HG03571 (cell line): ENCODE results near the gene EXTL2.
"Not testable (repeated sequence)": the region's sequence is repeated elsewhere in the genome, so short reads cannot be mapped to it uniquely, and the experiment has no call there.

Source experiments
- ATAC-seq: cut with Tn5 transposase; IDR thresholded peaks from one replicate; pipeline ENCODE4 v1.9.1; 2021; ENCODE audit not compliant: unreplicated experiment

EXTL2 gene

DNA sequence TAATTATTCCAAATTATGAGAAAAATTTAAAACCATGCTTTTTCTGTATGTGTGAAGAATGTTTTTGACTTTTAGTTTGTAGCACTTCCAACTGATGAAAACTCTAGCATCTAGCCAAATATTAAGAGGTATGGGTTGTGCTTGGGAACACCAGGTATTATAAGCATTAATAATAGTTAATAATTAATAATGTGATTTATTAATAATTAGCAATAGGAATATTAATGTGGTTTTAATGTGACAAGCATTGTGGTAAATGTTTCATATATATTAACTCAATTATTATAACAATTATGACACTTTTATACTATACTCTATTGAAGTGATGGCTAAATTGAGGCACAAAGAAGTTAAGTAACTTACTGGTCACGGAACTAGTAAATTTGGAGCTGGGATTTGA, 9.1 kb upstream of the EXTL2 start:
- no peak for ATAC-seq

DNA sequence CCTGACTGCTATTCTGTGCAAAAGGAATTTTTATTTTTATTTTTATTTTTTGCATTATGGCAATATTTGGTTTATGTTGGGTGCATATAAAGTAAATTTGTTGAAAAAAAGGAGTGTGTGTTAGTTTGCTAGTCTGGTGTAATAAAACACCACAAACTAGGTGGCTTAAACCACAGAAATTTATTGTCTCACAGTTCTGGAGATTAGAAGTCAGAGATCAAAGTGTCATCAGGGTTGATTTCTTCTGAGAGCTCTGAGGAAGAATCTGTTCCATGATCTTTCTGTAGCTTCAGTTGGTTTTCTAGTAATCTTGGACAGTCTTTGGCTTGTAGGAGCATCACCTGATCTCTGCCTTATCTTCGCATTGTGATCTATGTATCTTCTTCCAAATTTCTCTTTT, 7.7 kb upstream of the EXTL2 start:
- ATAC-seq = no peak

DNA sequence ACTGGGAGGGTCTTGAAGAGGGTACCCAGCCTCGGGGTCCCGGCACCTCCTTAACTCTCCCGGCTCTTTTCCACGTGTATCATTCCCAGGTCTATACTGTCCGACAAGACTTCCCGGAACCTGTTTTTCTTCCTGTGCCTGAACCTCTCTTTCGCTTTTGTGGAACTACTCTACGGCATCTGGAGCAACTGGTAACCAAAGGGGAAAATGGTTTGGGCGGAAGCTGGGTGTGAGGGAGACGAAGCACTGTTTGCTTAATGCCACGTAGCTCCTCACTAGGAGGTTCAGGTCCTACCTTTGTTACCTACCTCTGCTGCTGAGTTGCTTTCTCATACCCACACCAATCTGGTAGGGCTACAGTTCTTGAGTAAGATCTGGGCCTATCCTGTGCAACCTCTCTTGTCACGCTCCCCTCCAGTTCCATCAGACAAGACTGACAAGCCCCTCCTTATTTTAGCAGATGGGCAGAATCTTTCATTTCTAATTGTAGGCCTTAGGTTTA, 1.9 kb upstream of the EXTL2 start:
- peak; percentile 30 for ATAC-seq

DNA sequence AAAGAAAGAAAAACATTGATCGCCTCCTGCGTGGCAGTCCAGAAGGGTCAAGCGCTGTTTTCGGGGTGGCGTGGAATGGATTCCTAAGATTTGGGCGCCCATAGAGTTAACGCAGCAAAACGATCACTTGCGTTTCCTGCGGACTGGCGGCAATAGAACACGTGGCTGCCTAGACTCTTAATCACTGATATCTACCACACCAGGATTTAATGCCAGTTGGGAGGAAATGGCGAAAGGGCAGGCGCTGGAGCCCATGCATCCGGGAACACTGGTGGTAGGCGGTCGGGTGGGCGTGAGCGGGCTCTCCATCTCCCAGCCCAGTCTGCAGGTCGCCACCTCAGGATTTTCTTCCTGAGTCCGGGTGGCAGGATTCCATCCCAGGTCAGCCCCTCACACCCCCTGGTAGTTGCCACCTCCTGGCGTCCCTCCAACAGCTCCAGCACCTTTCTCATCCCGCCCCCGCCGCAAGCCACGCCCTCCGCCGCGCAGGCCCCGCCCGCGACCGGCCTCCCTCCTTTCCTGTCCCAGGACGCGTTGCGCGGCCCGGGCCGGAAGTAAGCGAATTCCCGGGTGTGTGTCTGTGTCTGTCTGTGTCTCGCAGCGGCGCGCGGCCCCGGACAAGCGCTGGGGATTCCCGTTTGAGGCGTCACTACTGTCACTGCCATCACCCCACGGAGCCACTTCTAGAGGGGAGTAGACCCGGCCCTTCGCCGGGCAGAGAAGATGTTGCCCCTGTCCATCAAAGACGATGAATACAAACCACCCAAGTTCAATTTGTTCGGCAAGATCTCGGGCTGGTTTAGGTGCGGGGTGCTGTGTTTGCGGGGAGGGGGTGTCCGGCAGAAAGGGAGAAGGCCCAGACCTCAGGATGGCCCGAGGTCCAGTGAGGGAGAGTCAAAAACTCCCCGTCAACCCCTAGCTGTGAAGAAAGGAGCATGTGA, 1.2 kb upstream of the EXTL2 start, which contains the start of gene SLC30A7:
TSS of gene SLC30A7 (plus strand) at position 551 of the 941 bp plus-strand sequence. CDS start at position 724, 173 bp downstream.
- peak; percentile 87 for ATAC-seq

DNA sequence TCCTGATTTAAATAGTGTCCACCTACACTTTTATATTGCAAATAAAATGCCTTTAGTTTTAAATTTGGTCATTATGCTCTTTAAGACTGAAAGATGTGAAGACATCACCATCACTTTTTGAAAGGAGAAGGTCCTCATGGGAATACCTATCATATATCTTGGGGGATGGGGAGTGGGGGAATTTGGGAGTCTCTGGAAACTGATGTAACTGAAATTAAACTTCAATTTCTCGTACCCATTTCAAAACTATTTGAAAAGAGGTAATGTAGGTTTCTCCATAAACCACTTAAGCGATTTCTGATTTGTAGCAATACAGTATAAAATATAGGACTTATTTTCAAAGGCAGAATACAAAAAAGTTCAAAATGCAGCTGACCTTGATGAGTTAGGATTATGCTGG, 924 bp downstream of the EXTL2 start:
- ATAC-seq = no peak

DNA sequence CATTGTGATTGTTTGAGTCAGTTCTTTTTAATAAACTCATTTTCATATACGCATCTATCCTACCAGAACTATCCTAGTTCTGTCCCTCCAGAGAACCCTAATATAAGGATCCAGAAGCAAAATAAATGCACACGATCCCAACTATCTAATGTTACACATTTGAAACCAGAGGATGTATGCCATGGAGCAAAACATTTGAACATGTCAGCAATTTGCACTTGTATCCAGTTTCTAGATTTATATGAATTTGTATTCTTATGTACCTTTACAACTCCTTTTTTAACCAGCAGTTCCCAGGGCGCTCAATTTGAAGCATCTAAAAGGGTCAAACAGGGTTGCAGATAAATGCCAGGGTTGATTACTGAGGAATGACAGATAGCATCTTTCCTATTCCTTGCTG, 2.1 kb downstream of the EXTL2 start:
- no peak for ATAC-seq

DNA sequence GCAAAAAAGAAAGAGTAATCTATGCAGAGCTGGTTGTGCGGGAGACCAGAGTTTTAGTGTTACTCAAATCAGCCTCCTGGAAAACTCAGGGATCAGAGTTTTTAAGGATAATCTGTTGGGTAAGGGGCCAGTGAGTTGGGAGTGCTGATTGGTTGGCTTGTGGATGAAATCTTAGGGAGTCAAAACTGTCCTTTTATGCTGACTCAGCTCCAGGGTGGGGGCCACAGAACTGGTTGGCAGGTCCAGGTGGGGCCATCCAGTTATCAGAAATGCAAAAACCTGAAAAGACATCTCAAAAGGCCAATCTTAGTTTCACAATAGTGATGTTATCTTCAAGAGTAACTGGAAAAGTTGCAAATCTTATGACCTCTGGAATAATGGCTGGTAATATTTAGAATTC, 3.3 kb downstream of the EXTL2 start:
- no peak for ATAC-seq

DNA sequence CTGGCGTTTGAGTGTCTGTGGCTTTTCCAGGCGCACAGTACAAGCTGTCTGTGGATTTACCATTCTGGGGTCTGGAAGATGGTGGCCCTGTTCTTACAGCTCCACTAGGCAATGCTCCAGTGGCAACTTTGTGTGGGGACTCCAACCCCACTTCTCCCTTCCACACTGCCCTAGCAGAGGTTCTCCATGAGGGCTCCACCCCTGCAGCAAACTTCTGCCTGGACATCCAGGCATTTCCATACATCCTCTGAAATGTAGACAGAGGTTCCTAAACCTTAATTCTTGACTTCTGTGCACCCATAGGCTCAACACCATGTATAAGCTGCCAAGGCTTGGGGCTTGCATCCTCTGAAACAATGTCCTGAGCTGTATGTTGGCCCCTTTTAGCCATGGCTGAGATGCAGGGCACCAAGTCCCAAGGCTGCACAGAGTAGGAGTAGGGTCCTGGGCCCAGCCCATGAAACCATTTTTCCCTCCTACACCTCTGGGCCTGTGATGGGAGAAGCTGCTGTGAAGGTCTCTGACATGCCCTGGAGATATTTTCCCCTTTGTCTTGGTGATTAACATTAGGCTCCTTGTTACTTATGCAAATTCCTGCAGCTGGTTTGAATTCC, 4.7 kb downstream of the EXTL2 start:
- ATAC-seq = not testable (repeated sequence)

DNA sequence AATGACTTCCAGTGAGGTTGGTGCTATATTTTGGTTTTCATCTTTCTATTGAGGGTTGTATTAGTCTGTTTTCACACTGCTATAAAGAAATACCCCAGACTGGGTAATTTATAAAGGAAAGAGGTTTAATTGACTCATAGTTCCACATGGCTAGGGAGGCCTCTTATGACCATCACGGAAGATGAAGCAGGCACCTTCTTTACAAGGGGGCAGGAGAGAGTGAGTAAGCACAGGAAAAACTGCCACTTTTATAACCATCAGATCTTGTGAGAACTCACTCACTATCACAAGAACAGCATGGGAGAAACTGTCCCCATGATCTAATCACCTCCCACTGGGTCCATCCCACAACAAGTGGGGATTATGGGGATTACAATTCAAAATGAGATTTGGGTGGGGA, 5.6 kb downstream of the EXTL2 start:
- ATAC-seq = not testable (repeated sequence)

DNA sequence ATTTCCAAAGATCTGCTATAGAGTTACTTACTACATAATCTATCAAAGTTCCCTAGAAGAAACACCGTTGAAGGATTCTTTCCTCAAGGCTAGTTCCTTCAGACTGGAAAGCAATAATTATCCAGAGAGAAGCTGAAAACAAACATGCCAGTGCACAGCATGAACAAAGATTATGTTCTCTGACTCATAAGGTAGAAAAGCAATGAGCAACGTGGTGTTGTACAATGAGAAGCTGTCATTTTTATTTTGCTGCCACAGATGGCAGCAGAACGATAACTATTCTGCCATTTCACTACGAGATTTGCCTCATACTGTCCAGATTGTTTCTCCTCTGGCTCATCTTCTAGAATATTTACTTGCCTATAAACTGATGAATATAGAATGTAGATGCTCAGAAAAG, 10.7 kb downstream of the EXTL2 start:
- no peak for ATAC-seq

DNA sequence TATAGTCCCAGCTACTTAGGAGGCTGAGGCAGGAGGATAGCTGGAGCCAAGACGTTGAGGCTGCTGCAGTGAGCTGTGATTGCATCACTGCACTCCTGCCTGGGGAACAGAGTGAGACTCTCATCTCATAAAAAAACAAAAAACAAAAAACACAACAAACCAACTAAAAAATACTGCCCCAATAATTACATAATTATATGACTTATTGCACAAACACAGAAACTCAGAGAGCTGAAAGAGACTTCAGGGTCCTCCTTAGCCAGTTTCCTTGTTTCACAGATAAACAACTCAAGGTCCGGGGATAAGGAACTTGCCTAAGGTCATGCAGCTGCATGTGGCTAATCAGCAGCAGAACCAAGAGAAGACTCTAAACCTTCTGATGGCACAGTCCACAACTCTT, 11.9 kb downstream of the EXTL2 start:
- ATAC-seq = no peak

DNA sequence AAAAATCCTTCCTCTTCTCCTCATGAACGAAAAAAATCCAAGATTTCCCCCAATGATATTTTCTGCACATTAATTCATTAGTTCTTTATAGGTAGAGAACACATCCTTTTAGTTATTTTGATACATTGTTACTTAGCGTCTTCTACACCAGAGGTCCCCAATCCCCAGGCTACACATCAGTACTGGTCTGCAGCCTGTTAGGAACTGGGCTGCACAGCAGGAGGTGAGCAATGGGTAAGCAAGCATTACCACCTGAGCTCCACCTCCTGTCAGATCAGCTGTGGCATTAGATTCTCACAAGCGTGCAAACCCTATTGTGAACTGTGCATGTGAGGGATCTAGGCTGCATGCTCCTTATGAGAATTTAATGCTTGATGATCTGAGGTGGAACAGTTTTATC, 13.0 kb downstream of the EXTL2 start:
- ATAC-seq = no peak

DNA sequence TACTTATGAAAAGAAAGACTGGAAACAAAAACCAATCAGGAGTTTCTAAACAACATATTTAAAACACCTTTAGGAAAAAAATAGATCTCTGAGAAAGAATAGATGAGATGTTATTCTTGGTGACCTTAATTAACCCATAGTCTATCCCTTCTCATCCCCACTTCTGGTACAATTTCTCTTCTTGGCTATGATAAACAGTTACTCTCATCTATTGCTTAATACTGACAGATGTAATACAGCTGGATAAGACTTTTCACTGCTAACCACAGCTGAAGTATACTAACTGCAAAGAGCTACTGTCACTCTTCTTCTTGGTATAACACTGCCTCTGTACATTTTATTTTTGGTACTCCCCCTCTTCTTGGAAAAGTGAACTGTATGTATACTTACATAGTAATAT, 15.2 kb downstream of the EXTL2 start:
- ATAC-seq = no peak

DNA sequence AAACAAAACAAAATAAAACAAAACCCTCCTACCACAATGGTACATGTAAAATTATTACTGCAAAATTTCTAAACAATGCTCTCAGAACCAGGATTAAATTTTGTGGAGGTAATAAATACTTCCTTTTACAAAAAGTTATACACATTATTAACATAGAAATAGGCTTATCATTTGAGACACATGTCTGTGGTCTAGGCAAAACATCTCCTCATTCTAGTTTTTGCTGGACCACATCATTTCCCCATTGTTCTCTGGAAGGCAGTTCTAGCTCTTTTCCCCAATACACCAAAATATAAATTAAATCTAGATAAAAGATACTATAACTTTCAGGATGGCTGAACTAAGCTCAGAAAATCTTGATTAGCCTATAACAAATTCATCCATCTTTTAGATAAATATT, 18.4 kb downstream of the EXTL2 start:
- no peak for ATAC-seq

DNA sequence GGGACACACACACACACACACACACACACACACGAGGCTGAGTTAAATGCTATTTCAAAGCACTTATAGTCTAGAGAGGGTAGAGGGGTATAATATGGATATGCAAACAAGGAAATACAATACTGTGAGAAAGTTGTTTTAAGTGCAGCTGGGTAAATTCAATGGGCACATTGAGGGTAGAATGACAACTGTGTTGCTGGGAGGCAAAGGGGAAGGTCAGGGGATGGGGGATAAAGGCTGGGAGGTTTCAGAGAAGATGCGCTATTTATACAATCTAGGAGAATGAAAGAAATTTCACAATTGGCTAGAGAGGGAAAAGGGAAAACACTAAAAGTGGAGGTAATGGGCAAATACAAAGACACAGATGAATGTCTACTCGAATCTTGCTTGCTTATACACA, 19.4 kb downstream of the EXTL2 start:
- ATAC-seq = no peak

DNA sequence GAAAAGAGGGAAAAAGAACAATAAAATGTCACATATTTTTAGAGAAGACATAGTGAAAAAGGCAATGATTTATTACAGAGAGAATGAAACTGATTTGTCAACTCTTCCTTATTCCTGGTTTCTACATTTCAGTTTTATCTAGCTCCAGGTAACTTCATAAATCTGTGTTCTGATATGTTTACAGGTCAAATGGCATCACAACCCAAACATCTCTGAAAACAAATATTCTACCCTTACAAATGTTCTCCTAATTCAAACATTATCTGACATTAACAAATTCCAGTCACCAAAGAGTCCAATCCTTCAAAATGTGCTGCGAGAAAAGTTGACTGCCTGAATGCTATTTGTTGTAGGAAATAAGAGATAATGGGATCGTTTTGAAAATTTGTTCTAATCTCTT, 20.2 kb downstream of the EXTL2 start:
- ATAC-seq = no peak

DNA sequence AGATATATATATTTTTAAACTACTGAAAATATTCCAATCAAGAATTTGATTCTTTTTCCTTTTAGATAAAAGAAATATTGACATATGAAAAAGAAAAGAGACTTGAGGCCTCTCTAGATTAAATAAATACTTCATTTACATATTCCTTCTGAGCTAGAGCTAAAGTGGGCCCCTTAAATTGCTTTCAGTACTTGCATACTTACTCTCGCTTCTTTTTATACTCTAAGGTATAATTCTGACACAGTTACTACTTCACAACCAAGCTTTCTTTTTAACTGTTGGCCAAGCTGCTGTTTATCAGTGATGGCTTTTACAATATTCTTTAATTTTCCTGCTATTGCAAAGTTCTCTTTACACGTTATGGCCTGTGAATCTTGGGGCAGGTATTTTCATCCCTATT, 24.6 kb downstream of the EXTL2 start:
- no peak for ATAC-seq

DNA sequence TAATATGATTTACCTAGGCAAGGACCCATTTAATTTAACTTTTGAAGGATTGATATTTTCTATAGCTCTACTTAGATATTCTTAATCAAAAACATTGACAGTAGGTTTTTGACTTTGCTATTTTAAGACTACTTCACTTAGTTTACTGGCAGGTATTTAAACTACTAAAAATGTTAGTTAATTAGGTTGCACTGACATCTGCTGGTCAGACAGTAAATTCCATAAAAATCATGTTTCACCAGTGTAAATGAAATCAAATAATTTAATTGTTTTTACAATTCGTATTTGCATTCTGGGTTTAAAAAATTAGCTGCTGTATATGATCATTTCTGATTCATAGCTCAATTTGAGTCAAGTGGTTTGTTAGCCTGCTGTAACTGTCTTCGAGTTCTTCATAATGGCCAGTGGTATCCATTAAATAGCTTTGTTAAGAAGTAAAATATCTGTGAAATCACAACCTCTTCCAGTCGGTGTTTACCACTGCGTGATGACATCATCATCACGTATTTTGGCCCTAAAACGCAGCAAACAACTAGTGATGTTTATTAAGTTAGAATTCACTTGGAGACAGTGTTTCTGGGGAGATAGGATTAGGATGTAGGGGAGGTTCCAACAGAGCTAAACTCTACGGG, 26.2 kb downstream of the EXTL2 start:
- no peak for ATAC-seq

DNA sequence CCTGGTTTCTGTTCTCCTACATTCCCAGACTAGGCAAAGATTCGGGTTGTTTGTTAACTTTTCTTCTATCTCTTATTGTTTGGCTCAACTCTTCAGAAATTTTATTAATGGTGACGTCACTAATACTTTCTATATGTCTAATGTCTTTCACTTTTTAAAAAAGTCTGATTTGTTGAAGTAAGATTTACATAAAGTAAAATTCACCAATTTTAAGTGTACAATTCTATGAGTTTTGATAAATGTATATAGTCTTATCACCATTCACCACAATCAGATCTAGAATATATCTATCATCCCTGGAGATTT, 27.8 kb downstream of the EXTL2 start:
- ATAC-seq = no peak

DNA sequence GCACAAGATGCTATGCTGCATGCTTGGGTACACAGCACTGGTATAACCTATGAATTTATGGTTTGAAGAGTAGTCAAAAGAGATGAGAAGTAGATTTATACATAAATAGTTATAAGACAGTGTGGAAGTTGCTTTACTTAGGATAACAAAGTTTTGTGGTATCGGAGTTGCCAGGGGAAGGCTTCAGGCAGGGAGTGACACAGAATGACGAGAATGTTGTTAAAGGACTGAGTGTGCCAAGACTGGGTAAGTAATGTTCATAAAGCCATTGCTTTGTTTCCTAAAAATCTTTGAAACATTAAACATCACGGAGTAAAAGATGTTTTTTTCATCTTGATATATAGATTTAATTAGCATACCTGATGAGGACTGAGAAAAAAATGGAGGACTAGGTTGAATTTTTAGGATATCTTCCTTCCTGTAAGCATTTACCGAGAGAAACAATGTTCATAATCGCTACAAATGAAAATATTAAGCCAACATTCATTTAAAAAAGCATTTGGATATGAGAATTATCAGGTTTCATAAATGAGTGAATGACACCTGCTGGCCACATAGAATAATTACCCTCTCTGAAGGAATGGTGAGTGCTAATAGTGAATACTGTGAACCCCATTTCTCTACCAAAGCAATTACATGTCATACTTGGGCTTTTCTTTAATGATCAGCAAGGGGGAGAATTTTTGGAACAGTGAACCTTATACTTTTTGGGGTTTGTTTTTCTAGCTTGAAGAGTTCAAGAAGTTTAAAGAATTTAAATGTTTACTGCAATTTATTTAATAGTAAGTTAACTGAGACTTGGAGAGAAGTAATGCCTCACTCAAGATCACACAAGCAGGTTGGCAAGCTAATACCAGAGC, 28.4 kb downstream of the EXTL2 start:
- ATAC-seq = no peak

DNA sequence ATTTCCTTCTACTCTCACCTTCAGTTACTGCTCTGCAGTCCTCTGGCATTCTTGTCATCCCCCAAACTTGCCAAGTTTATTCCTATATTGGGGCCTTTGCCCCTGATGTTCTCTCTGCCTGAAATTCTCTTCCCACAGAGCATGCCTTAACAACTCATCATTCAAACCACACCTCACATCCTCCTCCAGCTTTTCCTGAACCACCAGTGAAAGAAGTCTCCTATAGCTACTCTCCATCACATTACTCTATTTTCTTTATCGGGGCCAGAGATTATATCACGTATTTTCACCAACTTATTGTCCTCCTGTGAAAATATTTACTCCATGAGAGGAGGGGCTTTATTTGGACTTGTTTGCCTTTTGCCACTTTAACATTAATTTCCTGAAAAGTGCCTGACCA, 32.1 kb downstream of the EXTL2 start:
- ATAC-seq = no peak
